Thyroid gland (tissue), 4 donors: ENCODE measurements around the gene ARHGAP18.

ENCODE experiments used
- CTCF ChIP-seq, 6 experiments: fragments of 200-600 bp in 3 of 6; fragments of 450-650 bp in 3 of 6; sonication (generic) in 3 of 6; IDR thresholded peaks; one replicate each; pipeline ENCODE4 v1.5.1; 2016 to 2019; ENCODE audit warnings: antibody characterized with exemption in 6 of 6, mild to moderate bottlenecking in 2 of 6, inconsistent platforms in 1 of 6, moderate library complexity in 1 of 6
- POLR2A ChIP-seq, 2 donors: fragments of 450-650 bp; IDR thresholded peaks; one replicate each; pipeline ENCODE4 v1.6.1; 2017; ENCODE audit warnings: antibody characterized with exemption in 2 of 2, mild to moderate bottlenecking in 2 of 2, moderate library complexity in 1 of 2

- no peak for TF ChIP-seq CTCF (IDR thresholded peaks at IDR 0.05)
- no peak for TF ChIP-seq POLR2A (IDR thresholded peaks at IDR 0.05)
Measured at GRCh38 chr6:129733290-129733689, 23.3 kb upstream of the ARHGAP18 start.
